ENCODE results near the gene CDH3. TPM values are rescaled to one million over a fixed set of nuclear protein-coding genes. Genes with fewer than 3 reads are reported as not detected.

CDH3 gene
- total RNA-seq, 3 donors from 2014 or later (not counting 1 experiment from before 2014, with no cell fraction given) = 0.79 to 0.92 TPM; not detected in 1

- H3K27me3 Mint-ChIP-seq (ENCODE audit: low read depth in 2 of 2) = peaks cover 0 to 4% of the 10 kb centered on the region in 2 donors
- 48% methylated on average over 13 of the region's 15 CpGs for WGBS (ENCODE audit: insufficient coverage)
- DNase-seq (peak; percentile 27 to 69), ATAC-seq (peak in 1 of 3 donors; percentile 59)
- Histone ChIP-seq H3K27me3 (ENCODE audit: control insufficient read depth, insufficient read depth, low read length) (no peaks in the 10 kb centered on the region), H3K9me3 (ENCODE audit: control insufficient read depth, insufficient read depth, low read length) (no peaks in the 10 kb centered on the region), H3K27ac (ENCODE audit: low read length) (no peak overlapping the region), H3K36me3 (ENCODE audit: control insufficient read depth, insufficient read depth, low read length) (no peaks in the 10 kb centered on the region), H3K4me1 (ENCODE audit: control insufficient read depth, insufficient read depth, low read length) (peaks cover 6% of the 10 kb centered on the region), H3K4me3 (ENCODE audit: low read length) (no peak overlapping the region)
- H3K4me3 Mint-ChIP-seq = no peak overlapping the region
- H3K9me3 Mint-ChIP-seq = no peaks in the 10 kb centered on the region
- TF ChIP-seq, protein P1, sequence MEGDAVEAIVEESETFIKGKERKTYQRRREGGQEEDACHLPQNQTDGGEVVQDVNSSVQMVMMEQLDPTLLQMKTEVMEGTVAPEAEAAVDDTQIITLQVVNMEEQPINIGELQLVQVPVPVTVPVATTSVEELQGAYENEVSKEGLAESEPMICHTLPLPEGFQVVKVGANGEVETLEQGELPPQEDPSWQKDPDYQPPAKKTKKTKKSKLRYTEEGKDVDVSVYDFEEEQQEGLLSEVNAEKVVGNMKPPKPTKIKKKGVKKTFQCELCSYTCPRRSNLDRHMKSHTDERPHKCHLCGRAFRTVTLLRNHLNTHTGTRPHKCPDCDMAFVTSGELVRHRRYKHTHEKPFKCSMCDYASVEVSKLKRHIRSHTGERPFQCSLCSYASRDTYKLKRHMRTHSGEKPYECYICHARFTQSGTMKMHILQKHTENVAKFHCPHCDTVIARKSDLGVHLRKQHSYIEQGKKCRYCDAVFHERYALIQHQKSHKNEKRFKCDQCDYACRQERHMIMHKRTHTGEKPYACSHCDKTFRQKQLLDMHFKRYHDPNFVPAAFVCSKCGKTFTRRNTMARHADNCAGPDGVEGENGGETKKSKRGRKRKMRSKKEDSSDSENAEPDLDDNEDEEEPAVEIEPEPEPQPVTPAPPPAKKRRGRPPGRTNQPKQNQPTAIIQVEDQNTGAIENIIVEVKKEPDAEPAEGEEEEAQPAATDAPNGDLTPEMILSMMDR (IDR thresholded peaks at IDR 0.05) = peak; percentile 36
- no peaks in the 10 kb centered on the region for H3K36me3 Mint-ChIP-seq
- H3K4me1 Mint-ChIP-seq = no peaks in the 10 kb centered on the region
- intact Hi-C loops (cut with micrococcal nuclease) = loop anchor here (10.0 kb wide), 1 partner anchor 180 kb away; no protein-coding TSS in a partner anchor
- no peak overlapping the region for H3K27ac Mint-ChIP-seq
Measured at GRCh38 chr16:68704232-68704867, 59.2 kb downstream of the CDH3 start.

DNA sequence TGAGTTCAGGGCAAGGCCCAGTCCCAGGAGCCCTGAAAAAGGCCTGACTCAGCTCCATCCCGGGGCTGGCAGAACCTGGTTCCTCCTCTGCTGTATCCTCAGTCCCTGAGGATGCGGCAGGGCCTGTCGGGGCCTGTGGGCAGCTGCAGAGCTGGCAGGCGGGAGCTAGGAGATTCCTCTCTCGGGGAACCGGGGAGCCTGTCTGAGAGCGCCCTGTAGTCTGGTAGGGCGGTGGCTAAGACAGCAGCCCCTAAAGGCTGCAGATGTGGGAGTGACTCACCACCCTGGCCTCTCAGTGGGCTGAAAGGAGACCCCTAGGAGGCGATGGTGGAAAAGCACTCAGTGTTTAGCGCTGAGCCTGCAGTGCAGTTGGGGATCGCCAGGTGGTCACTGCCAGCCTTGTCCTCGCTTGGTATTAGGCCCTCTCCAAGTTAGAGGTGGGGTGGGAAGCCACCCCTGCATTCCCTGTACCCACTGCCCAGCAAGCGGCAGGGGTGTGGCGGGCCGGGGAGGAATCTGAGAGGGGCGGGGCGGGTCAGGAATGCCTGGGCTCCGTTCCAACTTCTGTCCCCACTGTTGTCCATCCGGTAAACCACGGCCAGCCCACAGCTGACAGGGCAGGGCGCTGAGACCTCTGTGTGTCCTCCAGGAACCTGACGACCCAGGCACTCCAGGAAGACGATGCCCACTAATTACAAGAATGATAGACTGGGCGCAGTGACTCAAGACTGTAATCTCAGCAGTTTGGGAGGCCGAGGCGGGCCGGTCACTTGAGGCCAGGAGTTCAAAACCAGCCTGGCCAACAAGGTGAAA, 62.4 kb downstream of the CDH3 start:
- TF ChIP-seq, protein P1 (IDR thresholded peaks at IDR 0.05) = no peak
- ATAC-seq (no peak), DNase-seq (no peak)
- Histone ChIP-seq H3K27ac (ENCODE audit: low read length) (no peak overlapping the region), H3K27me3 (ENCODE audit: control insufficient read depth, insufficient read depth, low read length) (no peaks in the 10 kb centered on the region), H3K4me1 (ENCODE audit: control insufficient read depth, insufficient read depth, low read length) (peaks cover 12% of the 10 kb centered on the region), H3K9me3 (ENCODE audit: control insufficient read depth, insufficient read depth, low read length) (no peaks in the 10 kb centered on the region), H3K36me3 (ENCODE audit: control insufficient read depth, insufficient read depth, low read length) (no peaks in the 10 kb centered on the region), H3K4me3 (ENCODE audit: low read length) (no peak overlapping the region)
- Mint-ChIP-seq H3K27ac (no peak overlapping the region), H3K4me3 (no peak overlapping the region), H3K36me3 (no peaks in the 10 kb centered on the region), H3K4me1 (no peaks in the 10 kb centered on the region), H3K27me3 (ENCODE audit: low read depth in 2 of 2) (peaks cover 11 to 21% of the 10 kb centered on the region in 2 donors), H3K9me3 (no peaks in the 10 kb centered on the region)
- WGBS (ENCODE audit: insufficient coverage) = 91% methylated on average over 27 of the region's 27 CpGs
- intact Hi-C loops (cut with micrococcal nuclease) = loop anchor here (10.0 kb wide), 1 partner anchor 183 kb away; no protein-coding TSS in a partner anchor

GRCh38 chr16:68710211-68710610, 65.1 kb downstream of the CDH3 start:
- DNase-seq (no peak), ATAC-seq (no peak)
- Histone ChIP-seq H3K36me3 (ENCODE audit: control insufficient read depth, insufficient read depth, low read length) (no peaks in the 10 kb centered on the region), H3K27ac (ENCODE audit: low read length) (no peak overlapping the region), H3K4me1 (ENCODE audit: control insufficient read depth, insufficient read depth, low read length) (peaks cover 6% of the 10 kb centered on the region), H3K9me3 (ENCODE audit: control insufficient read depth, insufficient read depth, low read length) (no peaks in the 10 kb centered on the region), H3K27me3 (ENCODE audit: control insufficient read depth, insufficient read depth, low read length) (no peaks in the 10 kb centered on the region), H3K4me3 (ENCODE audit: low read length) (no peak overlapping the region)
- H3K4me1 Mint-ChIP-seq = no peaks in the 10 kb centered on the region
- no peaks in the 10 kb centered on the region for H3K9me3 Mint-ChIP-seq
- no peaks in the 10 kb centered on the region for H3K36me3 Mint-ChIP-seq
- 90% methylated on average over 5 of the region's 5 CpGs for WGBS (ENCODE audit: insufficient coverage)
- peaks cover 17 to 21% of the 10 kb centered on the region in 2 donors for H3K27me3 Mint-ChIP-seq (ENCODE audit: low read depth in 2 of 2)
- H3K27ac Mint-ChIP-seq = no peak overlapping the region
- no peak overlapping the region for H3K4me3 Mint-ChIP-seq
- TF ChIP-seq, protein P1 (IDR thresholded peaks at IDR 0.05) = no peak
- intact Hi-C loops (cut with micrococcal nuclease) = no loop called here
